ENCODE measurements around the gene MPV17L2. TPM values are rescaled to one million over a fixed set of nuclear protein-coding genes. Genes with fewer than 3 reads are reported as not detected.

MPV17L2 gene
- total and polyA plus RNA-seq, 2 experiments from 2014 or later = 38.7 to 81.3 TPM

DNA sequence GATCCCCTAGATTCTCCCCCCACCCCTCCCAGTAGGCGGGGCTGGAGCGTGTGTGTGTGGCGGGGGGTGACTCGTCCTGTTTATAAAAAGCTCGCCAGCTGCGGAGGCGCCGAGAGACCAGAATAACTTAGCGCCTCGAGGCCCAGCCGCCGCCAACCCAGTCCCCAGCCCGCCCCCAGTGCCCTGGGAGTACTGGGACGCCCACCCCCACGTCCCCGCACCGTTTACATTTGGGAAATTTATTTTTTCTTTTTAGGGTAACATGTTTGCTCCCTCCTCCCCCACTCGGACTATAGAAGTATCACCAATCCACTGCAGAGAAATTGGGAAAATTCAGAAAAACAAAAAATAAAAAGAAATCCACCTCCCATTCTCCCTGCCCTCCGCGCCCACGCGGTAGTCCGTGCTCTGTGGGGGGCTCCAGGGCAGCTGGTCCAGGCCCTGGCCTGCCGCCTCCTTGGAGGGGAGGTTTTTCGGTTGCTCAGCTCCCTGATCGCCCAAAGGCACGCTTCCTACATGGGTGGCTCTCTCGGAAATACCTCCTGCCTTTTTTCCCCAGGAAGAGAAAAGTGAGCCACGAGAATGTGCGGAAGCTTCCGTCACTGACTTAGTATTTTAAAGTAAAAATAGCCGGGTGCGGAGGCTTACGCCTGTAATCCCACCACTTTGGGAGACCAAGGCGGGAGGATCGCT lies 12.3 kb downstream of the MPV17L2 start:
- Histone ChIP-seq H3F3A (replicated peaks; ENCODE audit: low read depth) (peaks cover 31% of the 10 kb centered on the region), H3K9me2 (ENCODE audit: insufficient read depth) (no peaks in the 10 kb centered on the region), H3K4me2 (peak overlapping the region; percentile 99), H3K27ac (ENCODE audit: low read depth) (peak overlapping the region; percentile 99), H2AFZ (peak overlapping the region; percentile 49; the same call in 1 of the 2 replicates), H3K79me2 (replicated peaks; ENCODE audit: insufficient read depth) (0 out of 2 replicates have a peak, but pooled peaks cover 6% of the 10 kb centered on the region), H3K36me3 (ENCODE audit: insufficient read depth) (no peaks in the 10 kb centered on the region), H3K27me3 (ENCODE audit: insufficient read depth) (no peaks in the 10 kb centered on the region), H4K20me1 (replicated peaks; ENCODE audit: insufficient read depth) (no peaks in the 10 kb centered on the region; the same call in none of the 2 replicates), H3K4me3 (peak overlapping the region; percentile 78), H3K4me1 (ENCODE audit: insufficient read depth) (peaks cover 11% of the 10 kb centered on the region)
- Mint-ChIP-seq H3K27me3 (ENCODE audit: insufficient read depth, low read depth, poor library complexity) (peaks cover 16% of the 10 kb centered on the region), H3K27ac (peak overlapping the region; percentile 94), H3K36me3 (ENCODE audit: low read depth) (peaks cover 12% of the 10 kb centered on the region), H3K4me1 (peaks cover 23% of the 10 kb centered on the region), H3K9me3 (no peaks in the 10 kb centered on the region), H3K4me3 (peak overlapping the region; percentile 85)
- DNase-seq (ENCODE audit: low spot score) (peak; percentile 71), ATAC-seq (peak; percentile 4)
- TF ChIP-seq JUNB (IDR thresholded peaks at IDR 0.05; ENCODE audit: unreplicated experiment) (no peak), POLR2AphosphoS5 (IDR thresholded peaks at IDR 0.05; ENCODE audit: low read depth) (peak; percentile 54; the same call in 1 of the 2 replicates)

DNA sequence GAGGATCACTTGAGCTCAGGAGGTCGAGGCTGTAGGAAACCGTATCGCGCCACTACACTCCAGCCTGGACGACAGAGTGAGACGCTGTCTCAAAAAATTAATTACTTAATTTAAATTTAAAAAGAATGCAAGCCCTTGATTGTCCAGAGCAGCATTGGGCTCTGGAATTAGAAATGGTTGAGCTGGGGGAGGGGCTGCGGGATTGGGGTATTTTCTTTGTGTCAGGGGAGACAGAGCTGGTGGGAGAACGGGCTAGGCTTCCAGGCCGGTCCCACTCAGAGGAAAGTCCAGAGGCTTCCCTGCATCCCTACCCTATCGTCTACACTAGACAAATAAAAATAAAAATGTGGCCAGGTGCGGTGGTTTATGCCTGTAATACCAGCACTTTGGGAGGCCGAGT lies 13.0 kb downstream of the MPV17L2 start:
- Histone ChIP-seq H3K9me2 (ENCODE audit: insufficient read depth) (no peaks in the 10 kb centered on the region), H3K79me2 (replicated peaks; ENCODE audit: insufficient read depth) (0 out of 2 replicates have a peak, but pooled peaks cover 6% of the 10 kb centered on the region), H3K36me3 (ENCODE audit: insufficient read depth) (no peaks in the 10 kb centered on the region), H3K4me3 (peak overlapping the region; percentile 78), H3K4me1 (ENCODE audit: insufficient read depth) (peaks cover 11% of the 10 kb centered on the region), H3K27ac (ENCODE audit: low read depth) (peak overlapping the region; percentile 99), H3F3A (replicated peaks; ENCODE audit: low read depth) (peaks cover 31% of the 10 kb centered on the region), H3K4me2 (peak overlapping the region; percentile 99), H2AFZ (peak overlapping the region; percentile 49; the same call in 1 of the 2 replicates), H3K27me3 (ENCODE audit: insufficient read depth) (no peaks in the 10 kb centered on the region), H4K20me1 (replicated peaks; ENCODE audit: insufficient read depth) (no peaks in the 10 kb centered on the region; the same call in none of the 2 replicates)
- peak; percentile 34 for DNase-seq (ENCODE audit: low spot score)
- Mint-ChIP-seq H3K36me3 (ENCODE audit: low read depth) (peaks cover 11% of the 10 kb centered on the region; the same call in 2 of the 3 replicates), H3K9me3 (no peaks in the 10 kb centered on the region), H3K27me3 (ENCODE audit: insufficient read depth, low read depth, poor library complexity) (peaks cover 16% of the 10 kb centered on the region), H3K4me3 (peak overlapping the region; percentile 85), H3K4me1 (peaks cover 23% of the 10 kb centered on the region), H3K27ac (peak overlapping the region; percentile 94; the same call in 1 of the 2 replicates)
- no peak for ATAC-seq
- TF ChIP-seq, protein P1, sequence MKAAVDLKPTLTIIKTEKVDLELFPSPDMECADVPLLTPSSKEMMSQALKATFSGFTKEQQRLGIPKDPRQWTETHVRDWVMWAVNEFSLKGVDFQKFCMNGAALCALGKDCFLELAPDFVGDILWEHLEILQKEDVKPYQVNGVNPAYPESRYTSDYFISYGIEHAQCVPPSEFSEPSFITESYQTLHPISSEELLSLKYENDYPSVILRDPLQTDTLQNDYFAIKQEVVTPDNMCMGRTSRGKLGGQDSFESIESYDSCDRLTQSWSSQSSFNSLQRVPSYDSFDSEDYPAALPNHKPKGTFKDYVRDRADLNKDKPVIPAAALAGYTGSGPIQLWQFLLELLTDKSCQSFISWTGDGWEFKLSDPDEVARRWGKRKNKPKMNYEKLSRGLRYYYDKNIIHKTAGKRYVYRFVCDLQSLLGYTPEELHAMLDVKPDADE (IDR thresholded peaks at IDR 0.05) = no peak
- TF ChIP-seq EZH2phosphoT487 (IDR thresholded peaks at IDR 0.05; ENCODE audit: unreplicated experiment) = no peak
- no peak for TF ChIP-seq POLR2AphosphoS5 (IDR thresholded peaks at IDR 0.05; ENCODE audit: low read depth)
- TF ChIP-seq ZNF331 (CRISPR knock-in tag; IDR thresholded peaks at IDR 0.05; ENCODE audit: low read depth) = no peak
- TF ChIP-seq ZNF114 (CRISPR knock-in tag; IDR thresholded peaks at IDR 0.05) = no peak
- no peak for TF ChIP-seq JUNB (IDR thresholded peaks at IDR 0.05; ENCODE audit: unreplicated experiment)
- no peak for TF ChIP-seq NANOG (IDR thresholded peaks at IDR 0.05; ENCODE audit: borderline replicate concordance)
- TF ChIP-seq EZH2 (IDR thresholded peaks at IDR 0.05; ENCODE audit: low read depth, unreplicated experiment) = no peak
- TF ChIP-seq STAT1 (IDR thresholded peaks at IDR 0.05; ENCODE audit: unreplicated experiment) = no peak
- TF ChIP-seq, protein P2, sequence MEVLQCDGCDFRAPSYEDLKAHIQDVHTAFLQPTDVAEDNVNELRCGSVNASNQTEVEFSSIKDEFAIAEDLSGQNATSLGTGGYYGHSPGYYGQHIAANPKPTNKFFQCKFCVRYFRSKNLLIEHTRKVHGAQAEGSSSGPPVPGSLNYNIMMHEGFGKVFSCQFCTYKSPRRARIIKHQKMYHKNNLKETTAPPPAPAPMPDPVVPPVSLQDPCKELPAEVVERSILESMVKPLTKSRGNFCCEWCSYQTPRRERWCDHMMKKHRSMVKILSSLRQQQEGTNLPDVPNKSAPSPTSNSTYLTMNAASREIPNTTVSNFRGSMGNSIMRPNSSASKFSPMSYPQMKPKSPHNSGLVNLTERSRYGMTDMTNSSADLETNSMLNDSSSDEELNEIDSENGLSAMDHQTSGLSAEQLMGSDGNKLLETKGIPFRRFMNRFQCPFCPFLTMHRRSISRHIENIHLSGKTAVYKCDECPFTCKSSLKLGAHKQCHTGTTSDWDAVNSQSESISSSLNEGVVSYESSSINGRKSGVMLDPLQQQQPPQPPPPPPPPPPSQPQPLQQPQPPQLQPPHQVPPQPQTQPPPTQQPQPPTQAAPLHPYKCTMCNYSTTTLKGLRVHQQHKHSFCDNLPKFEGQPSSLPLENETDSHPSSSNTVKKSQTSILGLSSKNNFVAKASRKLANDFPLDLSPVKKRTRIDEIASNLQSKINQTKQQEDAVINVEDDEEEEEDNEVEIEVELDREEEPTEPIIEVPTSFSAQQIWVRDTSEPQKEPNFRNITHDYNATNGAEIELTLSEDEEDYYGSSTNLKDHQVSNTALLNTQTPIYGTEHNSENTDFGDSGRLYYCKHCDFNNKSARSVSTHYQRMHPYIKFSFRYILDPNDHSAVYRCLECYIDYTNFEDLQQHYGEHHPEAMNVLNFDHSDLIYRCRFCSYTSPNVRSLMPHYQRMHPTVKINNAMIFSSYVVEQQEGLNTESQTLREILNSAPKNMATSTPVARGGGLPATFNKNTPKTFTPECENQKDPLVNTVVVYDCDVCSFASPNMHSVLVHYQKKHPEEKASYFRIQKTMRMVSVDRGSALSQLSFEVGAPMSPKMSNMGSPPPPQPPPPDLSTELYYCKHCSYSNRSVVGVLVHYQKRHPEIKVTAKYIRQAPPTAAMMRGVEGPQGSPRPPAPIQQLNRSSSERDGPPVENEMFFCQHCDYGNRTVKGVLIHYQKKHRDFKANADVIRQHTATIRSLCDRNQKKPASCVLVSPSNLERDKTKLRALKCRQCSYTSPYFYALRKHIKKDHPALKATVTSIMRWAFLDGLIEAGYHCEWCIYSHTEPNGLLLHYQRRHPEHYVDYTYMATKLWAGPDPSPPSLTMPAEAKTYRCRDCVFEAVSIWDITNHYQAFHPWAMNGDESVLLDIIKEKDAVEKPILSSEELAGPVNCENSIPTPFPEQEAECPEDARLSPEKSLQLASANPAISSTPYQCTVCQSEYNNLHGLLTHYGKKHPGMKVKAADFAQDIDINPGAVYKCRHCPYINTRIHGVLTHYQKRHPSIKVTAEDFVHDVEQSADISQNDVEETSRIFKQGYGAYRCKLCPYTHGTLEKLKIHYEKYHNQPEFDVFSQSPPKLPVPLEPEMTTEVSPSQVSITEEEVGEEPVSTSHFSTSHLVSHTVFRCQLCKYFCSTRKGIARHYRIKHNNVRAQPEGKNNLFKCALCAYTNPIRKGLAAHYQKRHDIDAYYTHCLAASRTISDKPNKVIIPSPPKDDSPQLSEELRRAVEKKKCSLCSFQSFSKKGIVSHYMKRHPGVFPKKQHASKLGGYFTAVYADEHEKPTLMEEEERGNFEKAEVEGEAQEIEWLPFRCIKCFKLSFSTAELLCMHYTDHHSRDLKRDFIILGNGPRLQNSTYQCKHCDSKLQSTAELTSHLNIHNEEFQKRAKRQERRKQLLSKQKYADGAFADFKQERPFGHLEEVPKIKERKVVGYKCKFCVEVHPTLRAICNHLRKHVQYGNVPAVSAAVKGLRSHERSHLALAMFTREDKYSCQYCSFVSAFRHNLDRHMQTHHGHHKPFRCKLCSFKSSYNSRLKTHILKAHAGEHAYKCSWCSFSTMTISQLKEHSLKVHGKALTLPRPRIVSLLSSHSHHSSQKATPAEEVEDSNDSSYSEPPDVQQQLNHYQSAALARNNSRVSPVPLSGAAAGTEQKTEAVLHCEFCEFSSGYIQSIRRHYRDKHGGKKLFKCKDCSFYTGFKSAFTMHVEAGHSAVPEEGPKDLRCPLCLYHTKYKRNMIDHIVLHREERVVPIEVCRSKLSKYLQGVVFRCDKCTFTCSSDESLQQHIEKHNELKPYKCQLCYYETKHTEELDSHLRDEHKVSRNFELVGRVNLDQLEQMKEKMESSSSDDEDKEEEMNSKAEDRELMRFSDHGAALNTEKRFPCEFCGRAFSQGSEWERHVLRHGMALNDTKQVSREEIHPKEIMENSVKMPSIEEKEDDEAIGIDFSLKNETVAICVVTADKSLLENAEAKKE (CRISPR knock-in tag; IDR thresholded peaks at IDR 0.05) = no peak
- TF ChIP-seq, protein P3, sequence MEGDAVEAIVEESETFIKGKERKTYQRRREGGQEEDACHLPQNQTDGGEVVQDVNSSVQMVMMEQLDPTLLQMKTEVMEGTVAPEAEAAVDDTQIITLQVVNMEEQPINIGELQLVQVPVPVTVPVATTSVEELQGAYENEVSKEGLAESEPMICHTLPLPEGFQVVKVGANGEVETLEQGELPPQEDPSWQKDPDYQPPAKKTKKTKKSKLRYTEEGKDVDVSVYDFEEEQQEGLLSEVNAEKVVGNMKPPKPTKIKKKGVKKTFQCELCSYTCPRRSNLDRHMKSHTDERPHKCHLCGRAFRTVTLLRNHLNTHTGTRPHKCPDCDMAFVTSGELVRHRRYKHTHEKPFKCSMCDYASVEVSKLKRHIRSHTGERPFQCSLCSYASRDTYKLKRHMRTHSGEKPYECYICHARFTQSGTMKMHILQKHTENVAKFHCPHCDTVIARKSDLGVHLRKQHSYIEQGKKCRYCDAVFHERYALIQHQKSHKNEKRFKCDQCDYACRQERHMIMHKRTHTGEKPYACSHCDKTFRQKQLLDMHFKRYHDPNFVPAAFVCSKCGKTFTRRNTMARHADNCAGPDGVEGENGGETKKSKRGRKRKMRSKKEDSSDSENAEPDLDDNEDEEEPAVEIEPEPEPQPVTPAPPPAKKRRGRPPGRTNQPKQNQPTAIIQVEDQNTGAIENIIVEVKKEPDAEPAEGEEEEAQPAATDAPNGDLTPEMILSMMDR (conservative IDR thresholded peaks at IDR 0.05; ENCODE audit: low read depth in 2 of 2) = no peak
- no peak for TF ChIP-seq CREB1 (CRISPR knock-in tag; IDR thresholded peaks at IDR 0.05; ENCODE audit: low read depth)

All from GM23338 (cell line).